Measurements from ENCODE around the gene SLC22A16.

The SLC22A16 gene

DNA sequence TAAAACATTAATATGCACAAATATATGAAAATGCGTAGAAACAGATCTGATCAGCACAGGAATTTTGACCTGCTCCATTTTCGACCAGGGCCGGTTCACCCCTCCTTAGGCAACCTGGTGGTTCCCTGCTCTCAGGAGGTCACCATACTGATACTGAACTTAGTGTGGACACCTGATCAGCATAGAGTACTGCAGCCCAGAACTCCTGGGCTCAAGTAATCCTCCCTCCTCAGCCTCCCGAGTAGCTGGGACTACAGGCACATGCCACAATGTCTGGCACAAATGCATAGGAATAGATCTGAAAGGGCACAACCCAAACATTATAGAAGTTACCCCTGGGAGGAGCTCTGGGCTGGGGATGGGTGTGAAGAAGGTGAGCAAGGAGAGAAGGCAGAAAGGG lies 36.4 kb downstream of the SLC22A16 start:
- no peak for DNase-seq

DNA sequence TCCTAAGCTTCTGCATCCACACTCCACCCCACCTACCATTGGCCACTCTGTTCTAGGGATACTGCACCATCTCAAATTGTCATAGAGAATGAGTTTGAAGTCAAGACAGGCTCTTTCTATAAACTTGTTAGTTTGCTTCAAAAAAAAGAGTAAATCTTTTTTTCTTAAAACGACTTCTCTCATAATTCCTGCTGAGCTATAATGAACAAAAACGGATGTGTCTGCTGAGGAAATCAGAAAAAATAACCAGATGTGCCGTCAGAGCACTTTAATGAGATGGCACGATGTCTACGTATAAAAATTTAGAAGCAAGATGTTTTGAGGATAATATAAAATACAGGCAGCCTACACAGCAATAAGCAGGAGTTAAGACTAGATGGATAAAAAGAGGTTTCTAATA lies 37.1 kb downstream of the SLC22A16 start:
- DNase-seq, result no peak

DNA sequence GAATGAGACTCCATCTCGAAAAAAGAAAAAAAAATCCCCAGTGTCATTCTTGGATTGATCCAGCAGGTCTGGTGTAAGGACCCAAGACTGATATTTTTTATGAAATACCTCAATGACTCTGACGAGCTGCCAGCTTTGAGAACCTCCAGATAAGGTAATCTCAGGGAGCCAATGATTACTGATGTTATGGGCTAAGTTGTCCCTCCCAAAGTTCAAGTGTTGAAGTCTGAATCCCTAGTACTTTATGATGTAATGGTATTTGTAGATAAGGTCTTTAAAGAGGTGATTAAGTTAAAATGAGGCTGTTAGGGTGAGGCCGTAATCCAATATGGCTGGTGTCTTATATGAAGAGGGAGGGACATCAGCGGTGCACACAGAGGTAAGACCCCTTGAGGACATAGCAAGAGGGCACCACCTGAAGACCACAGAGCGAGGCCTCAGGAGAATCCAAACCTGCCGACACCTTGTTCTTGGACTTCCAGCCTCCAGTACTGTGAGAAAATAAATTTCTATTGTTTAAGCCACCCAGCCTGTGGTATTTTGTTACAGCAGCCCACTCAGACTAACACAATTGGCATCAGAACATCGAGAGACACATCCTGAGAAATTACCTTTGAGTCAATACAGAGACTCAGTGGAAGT lies 41.3 kb downstream of the SLC22A16 start:
- no peak for DNase-seq

DNA sequence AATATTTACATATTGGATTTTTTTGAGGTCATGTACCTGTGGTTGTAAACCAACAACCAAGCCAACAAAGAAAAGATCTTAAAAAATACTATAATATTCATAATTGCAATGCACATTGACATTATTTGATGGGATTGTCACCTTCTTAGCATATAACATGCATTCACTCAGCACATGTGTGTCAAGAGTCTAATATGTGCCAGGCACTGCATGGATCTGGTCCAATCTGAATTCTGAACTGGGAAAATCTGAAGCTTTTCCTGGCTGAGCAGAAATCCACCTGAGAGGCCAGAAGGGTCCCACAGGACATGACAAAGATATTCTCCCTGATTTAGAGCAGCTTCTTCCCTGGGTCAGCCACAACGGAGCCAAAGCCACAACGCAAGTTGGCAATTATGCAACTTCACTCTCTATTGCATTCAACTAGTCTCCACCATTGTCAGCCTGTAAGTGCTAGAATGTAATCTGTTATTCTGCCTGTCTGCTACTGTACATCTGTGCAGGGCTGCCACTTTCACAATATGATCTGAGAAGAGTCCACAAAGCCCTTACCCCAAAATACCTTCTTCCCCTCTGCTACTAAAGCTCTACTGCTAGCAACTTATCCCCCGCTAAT lies 44.0 kb downstream of the SLC22A16 start:
- no peak for DNase-seq

DNA sequence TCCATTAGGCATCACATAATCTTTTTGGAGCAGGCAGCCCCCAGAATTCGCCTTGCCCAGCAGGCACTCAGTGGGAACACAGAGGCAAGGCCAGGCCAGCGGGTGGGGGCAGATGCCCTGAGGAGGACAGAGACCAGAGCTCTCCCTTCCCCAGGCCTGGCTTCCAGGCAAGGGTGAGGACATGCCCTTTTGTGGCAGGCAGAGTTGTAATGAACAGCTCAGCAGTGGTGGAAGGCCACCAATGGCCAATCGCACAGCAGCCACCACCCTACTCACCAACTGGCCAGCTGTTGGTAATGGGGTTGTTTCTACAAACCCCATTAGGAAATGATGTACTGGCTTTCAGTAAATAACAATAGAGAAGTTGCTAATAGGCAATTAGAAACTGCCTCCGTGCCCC lies 45.7 kb downstream of the SLC22A16 start:
- no peak for DNase-seq

DNA sequence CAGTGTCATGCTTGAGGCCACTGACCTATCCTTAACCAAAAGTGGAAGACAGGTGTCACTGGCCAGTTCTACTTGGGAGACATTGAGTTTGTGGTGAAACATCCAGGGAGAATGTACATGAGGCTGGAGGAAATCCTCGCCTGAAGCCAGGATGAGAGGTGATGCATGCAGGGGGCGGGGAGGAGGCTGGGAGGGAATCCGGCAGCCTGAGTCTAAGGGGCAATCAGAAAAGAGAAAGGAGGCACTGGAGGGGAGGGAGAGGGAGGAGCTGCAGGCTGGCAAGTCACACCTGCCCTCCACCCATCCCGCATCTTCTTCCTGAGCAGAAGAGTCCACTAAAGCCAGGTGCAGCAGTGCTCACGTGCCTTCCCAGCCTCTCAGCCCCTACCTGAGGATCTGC lies 46.2 kb downstream of the SLC22A16 start:
- DNase-seq, result no peak

DNA sequence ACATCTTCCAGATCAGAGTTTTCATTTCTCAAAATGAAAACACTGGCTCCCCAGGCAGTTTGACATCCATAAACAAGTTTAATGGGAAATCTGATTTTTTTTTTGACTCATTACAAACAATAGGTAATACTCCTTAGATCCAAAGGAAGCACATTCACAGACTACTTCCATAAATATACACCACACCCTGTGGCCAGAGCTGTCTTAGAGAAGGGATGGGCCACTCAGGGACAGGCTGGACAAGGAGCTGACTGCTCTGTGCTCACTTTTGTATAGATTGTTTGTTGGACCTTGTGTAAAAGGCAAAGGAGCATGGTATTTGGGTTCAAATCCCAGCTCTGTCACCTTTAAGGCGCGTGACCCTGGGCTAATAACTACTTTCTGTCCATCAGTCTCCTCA lies 48.3 kb downstream of the SLC22A16 start:
- DNase-seq, result no peak

DNA sequence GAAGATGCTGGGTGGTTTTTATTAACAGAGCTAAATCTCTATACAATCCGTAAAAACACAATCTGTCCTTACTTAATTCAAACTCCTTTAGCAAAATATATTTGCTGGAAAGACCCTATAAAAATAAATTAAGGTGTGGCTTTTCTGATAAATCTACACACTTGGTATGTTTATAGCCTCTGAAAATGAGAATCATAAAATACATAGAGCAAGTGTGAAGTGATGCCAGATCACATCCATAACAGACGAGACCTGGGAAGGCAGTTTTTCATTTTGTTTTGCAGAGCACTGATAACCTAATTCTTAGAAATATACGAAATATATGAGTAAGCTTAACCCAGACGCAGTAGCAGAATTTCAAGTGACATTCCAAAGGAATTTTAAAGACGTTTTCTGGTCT lies 50.6 kb downstream of the SLC22A16 start:
- no peak for DNase-seq

DNA sequence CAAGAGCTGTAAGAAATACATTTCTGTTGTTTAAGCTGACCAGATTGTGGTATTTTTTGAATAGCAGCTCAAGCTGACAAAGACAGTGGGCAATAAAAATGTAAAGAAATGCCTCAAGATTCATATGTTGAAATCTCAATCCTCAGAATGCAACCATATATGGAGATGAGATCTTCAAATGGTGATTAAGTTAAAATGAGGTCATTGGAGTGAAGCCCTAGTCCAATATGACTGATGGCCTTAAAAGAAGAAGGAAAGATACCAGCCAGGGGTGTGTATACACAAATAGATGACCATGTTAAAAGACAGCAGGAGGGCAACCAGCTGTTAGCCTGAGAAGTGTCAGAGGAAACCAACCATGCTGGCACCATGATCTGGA lies 54.0 kb downstream of the SLC22A16 start:
- DNase-seq, result no peak

DNA sequence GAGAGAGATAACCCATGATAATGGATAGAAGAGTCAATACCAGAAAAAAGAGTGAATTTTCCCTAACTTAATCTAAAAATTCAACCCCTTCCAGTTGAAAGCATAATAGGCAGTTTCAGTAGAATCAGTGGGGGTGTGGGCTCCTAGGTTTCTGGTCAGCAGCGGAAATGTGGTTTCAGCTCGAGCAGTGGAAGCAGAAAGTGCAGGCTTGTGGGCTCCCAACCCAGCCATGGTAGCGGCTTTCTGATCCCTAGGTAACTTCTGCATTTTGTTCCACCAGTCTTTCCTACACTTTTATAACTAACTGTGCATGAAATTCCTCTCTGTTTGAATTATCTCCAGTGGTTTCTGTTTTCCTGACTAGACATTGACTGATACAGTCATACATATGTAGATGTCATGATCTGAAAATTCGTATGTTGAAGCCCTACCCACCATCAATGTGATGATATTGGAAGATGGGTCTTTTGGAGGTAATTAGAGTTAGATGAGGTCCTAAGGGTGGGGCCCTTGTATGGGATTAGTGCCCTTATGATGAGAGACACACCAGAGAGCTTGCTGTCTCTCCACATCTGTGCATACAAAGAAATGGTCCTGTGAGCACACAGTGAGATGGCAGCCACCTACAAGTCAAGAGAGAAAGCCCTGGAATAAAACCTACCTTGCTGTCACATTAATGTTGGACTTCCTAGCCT lies 54.5 kb downstream of the SLC22A16 start:
- no peak for DNase-seq

DNA sequence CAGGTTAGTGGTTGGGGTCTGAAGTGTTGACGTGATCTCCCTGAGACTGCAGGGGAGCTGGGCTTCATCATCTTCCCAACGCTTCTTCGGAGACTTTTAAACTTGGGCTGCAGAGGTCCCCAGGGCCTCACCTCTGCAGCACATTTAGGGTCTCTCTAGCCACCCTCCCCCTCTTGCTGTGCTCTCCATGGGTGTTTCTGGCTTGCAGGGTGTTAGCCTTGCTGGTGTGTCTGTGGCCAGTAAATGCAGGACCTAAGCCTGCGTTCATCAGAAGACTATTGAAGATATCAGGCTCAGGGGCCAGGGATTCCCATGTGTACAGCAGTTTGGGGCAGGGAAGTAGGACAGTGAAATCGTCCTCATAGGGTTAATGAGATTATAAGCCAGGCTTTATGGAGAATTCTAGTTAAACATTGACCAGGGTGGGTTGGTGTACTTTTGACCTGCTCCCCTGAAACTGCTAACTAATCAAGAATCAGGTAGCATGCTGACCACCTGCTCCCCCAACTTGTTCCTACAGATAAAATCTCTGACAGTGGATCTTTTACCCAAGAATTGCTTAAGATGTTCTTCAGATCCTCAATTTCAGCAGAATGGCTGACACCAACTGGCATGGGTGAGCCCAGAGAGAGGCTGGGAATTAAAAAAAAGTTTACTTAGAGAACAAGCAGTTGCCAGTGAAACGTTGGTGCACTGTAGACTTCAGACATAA lies 57.2 kb downstream of the SLC22A16 start:
- DNase-seq, result no peak

DNA sequence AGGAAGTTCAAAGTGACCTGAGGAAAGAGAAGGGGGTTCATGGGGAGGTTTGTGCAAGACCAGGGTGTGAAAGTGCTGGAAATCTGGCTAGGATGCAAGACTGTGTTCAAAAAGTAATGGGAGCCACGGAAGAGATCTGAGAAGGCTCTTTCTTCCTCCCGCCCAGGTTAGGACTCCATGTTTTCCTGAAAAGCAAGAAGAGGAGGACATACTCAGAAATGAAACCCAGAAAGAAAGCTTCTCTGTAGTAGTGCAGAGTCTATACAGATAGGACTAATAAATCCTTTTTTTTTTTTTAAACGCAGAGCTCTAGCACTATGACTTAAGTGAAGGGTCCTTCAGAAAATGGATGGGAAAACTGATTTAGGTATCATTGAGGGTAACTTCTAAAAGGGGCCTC lies 57.8 kb downstream of the SLC22A16 start:
- no peak for DNase-seq

DNA sequence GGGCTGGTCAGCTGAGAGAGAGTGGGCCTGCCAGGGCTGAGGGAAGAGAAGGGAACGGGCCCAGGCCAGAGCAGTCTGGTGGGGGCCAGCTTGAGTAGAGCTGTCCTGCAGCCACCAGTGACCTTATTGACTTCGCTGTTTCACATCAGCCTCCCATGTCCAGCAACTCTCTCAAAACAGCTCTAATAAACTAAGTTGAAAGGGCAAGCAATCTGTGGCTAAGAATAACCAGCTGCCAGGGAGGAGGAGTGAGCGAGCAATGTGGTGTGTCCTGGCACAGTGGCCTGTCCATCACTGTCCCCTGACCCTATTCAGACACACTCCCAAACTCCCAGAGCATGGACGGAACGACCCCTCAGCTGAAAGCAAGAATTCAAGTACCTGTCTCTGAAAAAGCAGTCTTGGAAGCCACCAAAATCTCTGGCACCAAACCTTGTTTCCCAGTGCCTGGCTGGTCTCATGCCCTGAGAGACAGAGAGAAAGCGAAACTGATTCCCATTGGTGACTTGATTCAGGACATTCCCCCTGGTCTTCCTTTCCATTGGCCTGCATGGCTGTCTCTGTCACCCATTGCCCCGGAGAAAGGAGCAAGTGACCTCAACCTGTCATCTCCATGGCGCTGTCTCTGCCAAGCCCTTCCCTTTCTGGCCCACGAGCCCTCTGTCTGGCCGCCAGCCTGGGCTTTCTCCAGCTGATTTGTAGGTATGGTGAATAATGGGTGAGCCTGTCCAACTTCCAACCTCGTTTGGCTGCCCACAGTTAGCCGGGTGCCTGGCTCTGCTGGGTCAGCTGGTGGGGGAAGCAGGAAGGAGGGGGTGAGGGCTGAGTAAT lies 61.1 kb downstream of the SLC22A16 start, which contains the start of gene DDO:
Gene DDO, minus strand, starts transcription at position 490 of the 831 bp plus-strand sequence. CDS start 2,113 bp downstream, outside the sequence.
- peak; percentile 52 for DNase-seq

DNA sequence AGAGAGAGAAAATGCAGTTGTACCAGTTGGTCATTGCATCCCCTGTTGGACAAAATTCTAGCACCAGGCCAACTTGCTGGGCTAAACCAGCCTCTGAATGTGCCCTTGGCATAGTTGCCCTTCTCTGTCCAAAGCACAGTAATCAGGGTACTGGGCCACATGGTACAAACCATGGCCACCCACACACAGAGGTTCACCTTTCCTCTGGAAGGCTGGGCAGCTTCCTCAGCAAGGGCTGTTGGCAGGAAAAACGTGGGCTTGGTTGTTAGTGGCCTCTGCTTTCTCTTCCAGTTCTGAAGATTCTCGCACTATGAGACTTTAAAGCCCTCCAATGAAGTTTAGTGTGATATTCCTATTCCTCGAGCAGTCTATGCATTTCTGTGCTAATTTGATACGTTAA lies 61.7 kb downstream of the SLC22A16 start:
- no peak for DNase-seq

DNA sequence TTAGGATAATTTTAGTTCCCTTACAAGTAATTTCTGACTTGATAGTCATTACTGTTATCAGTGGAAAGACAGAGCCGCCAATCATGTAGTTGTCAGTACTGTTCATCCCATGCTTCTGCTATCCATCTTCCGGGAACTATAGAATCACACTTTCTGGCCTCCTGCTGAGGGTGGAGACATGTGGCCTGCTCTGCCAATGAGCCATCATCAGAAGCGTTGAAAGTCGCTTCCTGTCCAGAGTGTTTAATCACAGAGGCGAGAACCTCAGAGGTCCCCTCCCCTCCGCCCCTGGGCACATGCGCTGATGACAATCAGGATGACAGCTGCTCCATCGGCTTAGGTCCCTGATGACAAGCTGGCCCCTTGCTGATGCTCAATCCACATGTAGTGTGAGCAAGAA lies 64.1 kb downstream of the SLC22A16 start:
- no peak for DNase-seq

DNA sequence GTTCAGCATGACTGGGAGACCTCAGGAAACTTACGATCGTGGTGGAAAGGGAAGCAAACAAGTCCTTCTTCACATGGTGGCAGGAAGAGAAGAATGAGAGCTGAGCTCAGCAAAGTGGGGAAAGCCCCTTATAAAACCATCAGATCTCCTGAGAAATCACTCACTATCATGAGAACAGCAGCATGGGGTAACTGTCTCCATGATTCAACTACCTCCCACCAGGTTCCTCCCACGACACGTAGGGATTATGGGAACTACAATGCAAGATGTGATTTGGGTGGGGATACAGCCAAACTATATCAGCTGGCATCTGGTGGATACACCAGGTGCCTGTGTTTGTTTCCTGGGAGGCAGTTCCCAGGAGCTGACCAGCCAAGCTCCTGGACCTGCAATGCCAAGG lies 65.9 kb downstream of the SLC22A16 start:
- DNase-seq, result no peak

DNA sequence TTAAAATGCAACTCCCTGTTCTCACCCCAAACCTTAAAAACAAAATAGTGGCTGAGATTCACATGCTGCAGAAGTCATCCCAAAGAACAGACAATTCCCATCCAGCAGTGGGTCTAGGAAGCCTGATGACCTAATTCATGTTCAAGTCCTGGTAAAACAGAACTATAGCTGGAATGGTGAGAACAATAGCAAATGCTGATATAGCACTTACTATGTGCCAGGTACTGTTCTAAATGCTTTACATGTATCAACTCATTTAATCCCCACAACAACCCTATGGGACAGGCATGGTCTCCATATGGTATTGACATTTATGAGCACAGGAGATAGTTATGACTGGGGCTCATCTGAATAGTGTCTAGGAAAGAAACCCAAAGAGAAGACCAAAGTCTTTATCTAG lies 66.6 kb downstream of the SLC22A16 start:
- DNase-seq, result no peak

DNA sequence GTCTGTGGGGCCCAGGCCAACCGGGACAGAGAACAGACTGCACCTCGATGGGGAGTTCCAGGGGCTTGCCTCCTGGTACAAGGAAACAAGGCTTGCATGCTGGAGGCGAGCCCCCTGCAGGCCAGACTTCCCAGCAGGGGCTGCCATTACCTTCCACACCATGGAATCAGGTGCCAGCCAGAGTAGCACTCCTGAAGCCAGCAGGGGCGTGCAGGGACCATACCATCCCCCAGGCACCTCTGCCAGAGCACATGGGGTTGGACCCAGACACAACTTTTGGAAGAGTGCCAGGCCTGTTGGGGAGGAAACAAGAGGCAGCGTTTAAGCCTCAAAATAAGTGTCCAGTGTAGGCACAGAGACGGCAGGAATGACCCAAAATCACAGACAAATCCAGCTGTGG lies 67.5 kb downstream of the SLC22A16 start:
- no peak for DNase-seq

DNA sequence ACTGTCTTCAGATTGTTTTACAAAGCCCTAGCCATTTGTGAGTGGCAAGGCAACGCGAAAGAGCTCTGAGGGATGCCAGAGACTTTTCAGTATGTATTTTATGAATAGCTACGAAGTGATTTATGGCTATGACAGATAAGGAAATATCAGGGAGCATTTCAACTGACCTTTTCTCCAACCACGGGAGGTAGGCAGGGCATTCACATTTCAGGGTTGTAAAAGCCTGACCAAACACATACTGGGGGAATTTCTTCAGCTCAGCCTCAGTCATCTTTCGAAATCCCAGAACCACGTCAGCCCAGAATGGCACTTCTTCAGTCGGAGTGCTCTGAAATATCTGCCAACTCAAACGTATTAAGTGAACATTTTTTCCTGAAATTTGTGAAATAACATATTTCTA lies 71.8 kb downstream of the SLC22A16 start:
- no peak for DNase-seq

DNA sequence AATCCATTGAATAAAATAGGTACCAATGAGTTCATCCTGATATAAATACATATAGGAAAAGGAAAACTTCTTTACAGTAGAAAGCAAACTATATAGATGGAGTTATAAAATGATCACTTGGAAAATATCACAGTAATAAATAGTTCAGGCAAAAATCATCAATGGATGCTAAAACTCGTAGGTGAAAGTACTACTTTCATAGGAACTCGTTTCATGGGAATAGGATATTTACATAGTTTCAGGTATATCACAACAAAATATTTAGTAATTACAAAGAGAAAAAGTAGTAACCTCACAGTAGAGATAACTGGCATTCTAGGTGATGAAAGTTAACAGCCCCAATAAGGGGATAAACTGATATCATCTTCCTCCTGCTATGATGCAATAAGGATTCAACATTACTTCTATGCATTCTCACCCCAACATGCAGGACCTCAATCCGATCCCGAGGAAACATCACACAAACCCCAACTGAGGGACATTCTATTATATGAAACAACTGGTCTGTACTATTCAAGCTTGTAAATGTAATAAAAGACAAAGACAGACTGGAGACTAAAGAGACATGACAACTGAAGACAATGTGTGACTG lies 74.7 kb downstream of the SLC22A16 start:
- no peak for DNase-seq

DNA sequence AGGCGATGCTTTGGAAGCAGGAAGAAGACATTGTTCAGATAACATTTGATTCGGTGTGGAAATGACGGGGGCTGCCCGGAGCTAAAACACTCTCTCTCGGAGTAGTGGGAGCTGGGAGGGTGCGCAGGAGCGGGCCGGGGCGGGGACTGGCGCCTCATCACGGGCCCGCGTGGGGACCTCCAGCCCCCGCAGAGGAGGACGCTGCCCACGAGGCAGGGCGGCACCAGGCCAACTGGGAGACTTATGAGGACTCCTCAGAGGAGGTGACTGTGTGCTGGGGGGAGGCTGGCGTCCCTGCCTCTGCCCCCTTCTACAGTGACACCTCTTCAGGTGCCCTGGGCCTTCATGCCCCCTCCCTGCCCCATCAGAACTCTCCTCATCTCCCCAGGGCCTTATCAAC lies 76.2 kb downstream of the SLC22A16 start:
- DNase-seq, result no peak
